Mesendoderm (in vitro differentiated cells): ENCODE measurements around the gene COL1A2.

ENCODE experiments used
- DNase-seq: peaks from one replicate; pipeline ENCODE4 v3.0.0; 2013
- H2AK5ac ChIP-seq: 2 replicates; pipeline ENCODE4 v1.6.1; 2013; ENCODE audit warnings: low read length, inconsistent platforms
- H2BK120ac ChIP-seq: 2 replicates; pipeline ENCODE4 v1.6.1; 2013; ENCODE audit warnings: low read depth, mild to moderate bottlenecking, low read length, moderate library complexity, mixed read lengths
- H2BK15ac ChIP-seq: replicated peaks from 2 replicates; pipeline ENCODE4 v1.6.1; 2013; ENCODE audit warnings: low read depth, mild to moderate bottlenecking, moderate library complexity
- H2BK5ac ChIP-seq: 2 replicates; pipeline ENCODE4 v1.6.1; 2013; ENCODE audit warnings: low read length, inconsistent platforms
- H3K18ac ChIP-seq: 2 replicates; pipeline ENCODE4 v1.6.1; 2013; ENCODE audit warnings: mild to moderate bottlenecking, low read length, mixed read lengths
- H3K23ac ChIP-seq: one replicate; pipeline ENCODE4 v1.6.1; 2013; ENCODE audit warnings: low read length
- H3K27ac ChIP-seq: 2 replicates; pipeline ENCODE4 v1.5.1; 2013; ENCODE audit warnings: low read depth, mild to moderate bottlenecking, inconsistent platforms, low read length, moderate library complexity
- H3K27me3 ChIP-seq: 2 replicates; pipeline ENCODE4 v1.6.1; 2013; ENCODE audit warnings: low read length, control low read depth, mild to moderate bottlenecking, inconsistent platforms; ENCODE audit not compliant: insufficient read depth, poor library complexity
- H3K36me3 ChIP-seq: 2 replicates; pipeline ENCODE4 v1.6.1; 2013; ENCODE audit warnings: low read length, inconsistent platforms; ENCODE audit not compliant: control insufficient read depth, insufficient read depth
- H3K4ac ChIP-seq: one replicate; pipeline ENCODE4 v1.6.1; 2013; ENCODE audit warnings: low read depth, mild to moderate bottlenecking, low read length, moderate library complexity
- H3K4me1 ChIP-seq: 2 replicates; pipeline ENCODE4 v1.6.1; 2013; ENCODE audit warnings: low read depth, low read length, inconsistent platforms; ENCODE audit not compliant: control insufficient read depth
- H3K4me2 ChIP-seq: 2 replicates; pipeline ENCODE4 v1.6.1; 2013; ENCODE audit warnings: low read length
- H3K4me3 ChIP-seq: 2 replicates; pipeline ENCODE4 v1.5.1; 2013; ENCODE audit warnings: mild to moderate bottlenecking, low read length
- H3K56ac ChIP-seq: one replicate; pipeline ENCODE4 v1.6.1; 2013; ENCODE audit warnings: low read length
- H3K79me1 ChIP-seq: 2 replicates; pipeline ENCODE4 v1.6.1; 2013; ENCODE audit warnings: low read length, inconsistent platforms
- H3K79me2 ChIP-seq: 2 replicates; pipeline ENCODE4 v1.6.1; 2013; ENCODE audit warnings: mild to moderate bottlenecking, low read length; ENCODE audit not compliant: control insufficient read depth, insufficient read depth
- H3K9ac ChIP-seq: 2 replicates; pipeline ENCODE4 v1.6.1; 2013; ENCODE audit warnings: low read length, inconsistent platforms
- H4K5ac ChIP-seq: one replicate; pipeline ENCODE4 v1.6.1; 2013; ENCODE audit warnings: low read length
- H4K8ac ChIP-seq: one replicate; pipeline ENCODE4 v1.6.1; 2013; ENCODE audit warnings: low read depth, mild to moderate bottlenecking, control low read depth, low read length, moderate library complexity
- WGBS: extraction: QIAGEN DNeasy Blood & Tissue Kit; methylation state at CpG from one replicate; pipeline ENCODE4 v1.1.7; 2013; ENCODE audit warnings: low lambda C conversion rate, missing lambda C conversion rate; ENCODE audit not compliant: insufficient coverage; ENCODE audit errors: extremely low coverage; 5-methylcytosine and 5-hydroxymethylcytosine counted together

COL1A2 gene

DNA sequence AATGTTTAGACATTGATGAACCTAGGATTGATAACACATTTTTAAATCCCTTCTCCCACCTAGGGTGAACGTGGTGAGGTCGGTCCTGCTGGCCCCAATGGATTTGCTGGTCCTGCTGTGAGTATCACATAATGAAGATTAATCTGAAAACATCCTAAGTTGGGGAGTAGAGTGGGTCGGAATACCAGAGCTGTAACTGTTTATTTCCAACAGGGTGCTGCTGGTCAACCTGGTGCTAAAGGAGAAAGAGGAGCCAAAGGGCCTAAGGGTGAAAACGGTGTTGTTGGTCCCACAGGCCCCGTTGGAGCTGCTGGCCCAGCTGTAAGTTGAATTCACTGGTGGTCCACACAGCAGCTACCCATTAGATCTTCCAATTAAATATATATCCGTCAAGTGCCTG lies 25.6 kb downstream of the COL1A2 start:
- H3K4me2 ChIP-seq: no peak overlapping the region
- H3K36me3 ChIP-seq: peaks cover 6% of the 10 kb centered on the region
- no peak overlapping the region for H3K9ac ChIP-seq
- H2BK15ac ChIP-seq: no peak overlapping the region
- no peak overlapping the region for H2BK120ac ChIP-seq
- H3K18ac ChIP-seq: no peak overlapping the region
- H3K27ac ChIP-seq: no peak overlapping the region
- H3K4me1 ChIP-seq: no peaks in the 10 kb centered on the region
- DNase-seq: no peak
- H3K27me3 ChIP-seq: no peaks in the 10 kb centered on the region
- H4K8ac ChIP-seq: no peak overlapping the region
- H3K79me2 ChIP-seq: no peaks in the 10 kb centered on the region
- H4K5ac ChIP-seq: no peak overlapping the region
- no peak overlapping the region for H3K4me3 ChIP-seq
- no peak overlapping the region for H2BK5ac ChIP-seq
- no peak overlapping the region for H3K4ac ChIP-seq
- no peak overlapping the region for H2AK5ac ChIP-seq
- no CpG with 5 or more reads among the region's 6 CpGs for WGBS
- H3K79me1 ChIP-seq: no peaks in the 10 kb centered on the region
- H3K56ac ChIP-seq: no peak overlapping the region
- no peak overlapping the region for H3K23ac ChIP-seq

DNA sequence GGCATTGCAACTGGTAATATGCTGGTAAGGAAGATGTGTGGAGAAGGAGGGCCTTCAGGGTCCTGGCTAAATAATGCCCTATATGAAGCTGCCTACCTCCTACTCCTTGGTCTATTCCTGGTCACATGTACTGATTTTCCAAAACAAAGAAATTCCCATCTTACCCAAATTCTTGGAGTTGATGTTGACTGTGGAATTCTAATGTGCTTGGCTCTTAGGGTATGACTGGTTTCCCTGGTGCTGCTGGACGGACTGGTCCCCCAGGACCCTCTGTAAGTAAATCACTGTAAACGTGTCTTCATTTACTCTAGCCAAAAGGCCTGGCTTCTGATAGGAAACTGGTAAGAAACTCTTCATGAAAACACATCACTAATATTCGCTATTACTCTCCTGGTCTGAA lies 27.0 kb downstream of the COL1A2 start:
- WGBS: no CpG with 5 or more reads among the region's 3 CpGs
- Histone ChIP-seq H2AK5ac (no peak overlapping the region), H2BK5ac (no peak overlapping the region), H3K36me3 (peaks cover 13% of the 10 kb centered on the region), H3K4ac (no peak overlapping the region), H4K8ac (no peak overlapping the region), H4K5ac (no peak overlapping the region), H2BK15ac (no peak overlapping the region), H2BK120ac (no peak overlapping the region), H3K79me1 (no peaks in the 10 kb centered on the region), H3K9ac (no peak overlapping the region), H3K27ac (no peak overlapping the region), H3K4me2 (no peak overlapping the region), H3K23ac (no peak overlapping the region), H3K27me3 (no peaks in the 10 kb centered on the region), H3K56ac (no peak overlapping the region), H3K4me1 (no peaks in the 10 kb centered on the region), H3K18ac (no peak overlapping the region), H3K79me2 (no peaks in the 10 kb centered on the region), H3K4me3 (no peak overlapping the region)
- DNase-seq: no peak

DNA sequence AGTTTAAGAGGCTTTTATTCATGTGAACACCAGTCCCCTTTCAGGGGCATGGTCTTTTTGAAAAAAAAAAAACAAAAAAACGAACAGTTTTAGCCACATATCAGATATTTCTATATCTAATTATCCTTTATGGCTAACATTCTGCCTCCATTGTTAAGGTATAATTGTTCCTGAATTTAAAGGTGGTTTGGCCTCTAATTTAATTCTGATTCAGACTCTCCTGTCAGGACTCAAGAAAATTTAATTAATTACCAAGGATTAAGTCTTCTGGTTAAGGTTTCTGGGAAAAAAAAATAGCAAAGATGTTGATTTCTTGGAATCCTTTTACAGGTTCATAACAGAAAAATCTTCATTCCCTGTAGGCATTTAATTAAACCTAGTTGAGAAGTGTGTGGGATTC lies 27.4 kb downstream of the COL1A2 start:
- Histone ChIP-seq H2BK120ac (no peak overlapping the region), H3K27me3 (no peaks in the 10 kb centered on the region), H2BK5ac (no peak overlapping the region), H3K23ac (no peak overlapping the region), H2AK5ac (no peak overlapping the region), H3K79me1 (no peaks in the 10 kb centered on the region), H3K4me3 (no peak overlapping the region), H3K27ac (no peak overlapping the region), H3K4ac (no peak overlapping the region), H4K5ac (no peak overlapping the region), H3K36me3 (peaks cover 13% of the 10 kb centered on the region), H3K9ac (no peak overlapping the region), H3K4me2 (no peak overlapping the region), H3K4me1 (no peaks in the 10 kb centered on the region), H2BK15ac (no peak overlapping the region), H4K8ac (no peak overlapping the region), H3K56ac (no peak overlapping the region), H3K79me2 (no peaks in the 10 kb centered on the region), H3K18ac (no peak overlapping the region)
- DNase-seq: no peak
- no CpG with 5 or more reads among the region's 1 CpG for WGBS

DNA sequence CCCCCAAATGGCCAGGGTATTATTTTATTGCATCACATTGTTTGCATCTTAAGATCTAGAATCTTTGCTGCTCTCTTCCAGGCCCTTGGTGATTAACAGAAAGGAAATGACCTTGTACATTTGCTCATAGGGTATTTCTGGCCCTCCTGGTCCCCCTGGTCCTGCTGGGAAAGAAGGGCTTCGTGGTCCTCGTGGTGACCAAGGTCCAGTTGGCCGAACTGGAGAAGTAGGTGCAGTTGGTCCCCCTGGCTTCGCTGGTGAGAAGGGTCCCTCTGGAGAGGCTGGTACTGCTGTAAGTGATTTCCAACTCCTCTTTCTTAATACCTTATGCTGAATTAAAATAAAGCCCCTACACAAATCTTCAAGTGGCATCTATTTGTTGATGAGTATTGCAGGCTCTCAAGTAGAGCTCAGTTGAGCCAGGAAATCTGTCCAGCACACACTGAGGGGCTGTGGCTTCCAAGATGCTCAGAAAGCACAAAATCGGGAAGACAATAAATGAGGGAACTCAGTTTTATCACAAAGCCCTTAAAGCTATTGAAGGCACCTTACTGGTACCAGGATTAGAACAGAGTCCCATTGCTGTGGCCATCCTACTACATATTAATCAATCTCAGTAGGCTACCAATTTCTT lies 28.2 kb downstream of the COL1A2 start:
- H3K56ac ChIP-seq: no peak overlapping the region
- no peaks in the 10 kb centered on the region for H3K27me3 ChIP-seq
- H4K8ac ChIP-seq: no peak overlapping the region
- H3K18ac ChIP-seq: no peak overlapping the region
- peaks cover 15% of the 10 kb centered on the region for H3K36me3 ChIP-seq
- H3K4me3 ChIP-seq: no peak overlapping the region
- DNase-seq: no peak
- no peak overlapping the region for H2AK5ac ChIP-seq
- H3K23ac ChIP-seq: no peak overlapping the region
- H3K79me1 ChIP-seq: no peaks in the 10 kb centered on the region
- H2BK5ac ChIP-seq: no peak overlapping the region
- no peak overlapping the region for H3K4ac ChIP-seq
- no peak overlapping the region for H3K4me2 ChIP-seq
- no peak overlapping the region for H2BK15ac ChIP-seq
- no peaks in the 10 kb centered on the region for H3K4me1 ChIP-seq
- no peaks in the 10 kb centered on the region for H3K79me2 ChIP-seq
- H4K5ac ChIP-seq: no peak overlapping the region
- no peak overlapping the region for H3K27ac ChIP-seq
- no peak overlapping the region for H2BK120ac ChIP-seq
- H3K9ac ChIP-seq: no peak overlapping the region
- WGBS: no CpG with 5 or more reads among the region's 5 CpGs

DNA sequence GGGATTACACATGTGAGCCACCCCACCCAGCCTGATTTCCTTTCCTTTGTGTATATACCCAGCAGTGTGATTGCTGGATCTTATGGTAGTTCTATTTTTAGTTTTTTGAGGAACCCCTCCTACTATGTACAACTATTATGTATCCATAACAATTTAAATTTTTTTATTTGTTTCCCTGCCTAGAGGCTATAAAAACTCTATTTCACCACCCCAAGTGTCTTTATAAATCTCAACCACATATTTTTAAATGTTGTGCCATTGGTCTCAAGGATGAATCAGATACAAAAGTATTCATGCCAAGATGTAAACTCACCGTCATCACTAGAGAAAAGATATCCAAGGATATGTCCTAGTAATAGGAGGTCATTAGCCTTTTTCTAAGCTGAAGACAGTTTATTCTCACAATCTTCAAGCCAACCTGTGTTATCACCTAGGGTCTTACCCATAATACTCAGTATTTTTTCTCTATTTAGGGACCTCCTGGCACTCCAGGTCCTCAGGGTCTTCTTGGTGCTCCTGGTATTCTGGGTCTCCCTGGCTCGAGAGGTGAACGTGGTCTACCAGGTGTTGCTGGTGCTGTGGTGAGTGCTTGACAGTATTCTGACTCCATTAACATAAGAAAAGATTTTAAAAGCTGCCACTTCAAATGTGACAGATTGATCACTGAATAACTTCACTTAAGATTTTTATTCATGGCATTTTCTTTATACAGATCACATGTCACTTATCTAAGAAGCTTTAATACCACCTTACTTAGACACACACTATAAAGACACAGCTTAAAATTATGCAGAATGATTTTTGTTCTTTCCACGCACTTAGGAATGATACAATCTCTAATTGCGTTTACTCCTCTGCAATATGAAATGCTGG lies 29.4 kb downstream of the COL1A2 start:
- H3K56ac ChIP-seq: no peak overlapping the region
- no peak overlapping the region for H3K23ac ChIP-seq
- no peak overlapping the region for H2BK120ac ChIP-seq
- H3K4me3 ChIP-seq: no peak overlapping the region
- H3K27me3 ChIP-seq: no peaks in the 10 kb centered on the region
- no peak overlapping the region for H3K27ac ChIP-seq
- no peak overlapping the region for H2BK5ac ChIP-seq
- no peak overlapping the region for H3K9ac ChIP-seq
- no peaks in the 10 kb centered on the region for H3K79me2 ChIP-seq
- no peak overlapping the region for H3K4ac ChIP-seq
- H2BK15ac ChIP-seq: no peak overlapping the region
- no peak overlapping the region for H4K5ac ChIP-seq
- no peak for DNase-seq
- no peaks in the 10 kb centered on the region for H3K79me1 ChIP-seq
- no peak overlapping the region for H2AK5ac ChIP-seq
- H4K8ac ChIP-seq: no peak overlapping the region
- H3K4me1 ChIP-seq: no peaks in the 10 kb centered on the region
- WGBS: no CpG with 5 or more reads among the region's 5 CpGs
- H3K4me2 ChIP-seq: no peak overlapping the region
- H3K36me3 ChIP-seq: peaks cover 16% of the 10 kb centered on the region
- no peak overlapping the region for H3K18ac ChIP-seq
